Stomach (tissue), 9 donors: ENCODE results near the gene DNAH11. TPM values are rescaled to one million over a fixed set of nuclear protein-coding genes. Genes with fewer than 3 reads are reported as not detected.

ENCODE experiments used
- DNase-seq, 2 donors: peaks; one replicate each; pipeline versions ENCODE4 v3.0.0 to v3.0.0-alpha.2; 2013 to 2019
- H3K27ac ChIP-seq, 5 donors: fragments of 200-600 bp in 4 of 5; sonication (generic) in 4 of 5; one replicate each; pipeline ENCODE4 v1.5.1; 2013 to 2019; ENCODE audit warnings: mild to moderate bottlenecking in 1 of 5, moderate library complexity in 1 of 5
- H3K27me3 ChIP-seq, 3 donors: fragments of 200-600 bp; sonication (generic); one replicate each; pipeline ENCODE4 v1.5.1; 2017 to 2019; ENCODE audit warnings: mixed run types in 1 of 3
- H3K36me3 ChIP-seq, 4 donors: fragments of 200-600 bp; sonication (generic); 1 replicate in 3 of 4; 2 replicates in 1 of 4; pipeline ENCODE4 v1.5.1; 2016 to 2019
- H3K4me1 ChIP-seq, 4 donors: fragments of 200-600 bp; sonication (generic); one replicate each; pipeline ENCODE4 v1.5.1; 2016 to 2019
- H3K4me3 ChIP-seq, 4 donors: fragments of 200-600 bp; sonication (generic) in 3 of 4; one replicate each; pipeline ENCODE4 v1.5.1; 2016 to 2019; ENCODE audit warnings: mild to moderate bottlenecking in 1 of 4
- H3K9me3 ChIP-seq, 4 donors: fragments of 200-600 bp; sonication (generic); one replicate each; pipeline ENCODE4 v1.5.1; 2016 to 2019
- CTCF ChIP-seq, 7 experiments: fragments of 450-650 bp in 4 of 7; fragments of 200-600 bp in 3 of 7; sonication (generic) in 3 of 7; IDR thresholded peaks; one replicate each; pipeline ENCODE4 v1.5.1; 2016 to 2019; ENCODE audit warnings: antibody characterized with exemption in 7 of 7, control low read depth in 2 of 7, mild to moderate bottlenecking in 1 of 7
- EP300 ChIP-seq: sonication (generic); formaldehyde crosslinking; IDR thresholded peaks from one replicate; pipeline ENCODE4 v1.6.1; 2017; ENCODE audit warnings: antibody characterized with exemption
- POLR2A ChIP-seq, 4 donors: fragments of 450-650 bp; IDR thresholded peaks; one replicate each; pipeline ENCODE4 v1.6.1; 2016; ENCODE audit warnings: antibody characterized with exemption in 4 of 4, control low read depth in 2 of 4, mild to moderate bottlenecking in 1 of 4, moderate library complexity in 1 of 4
- POLR2AphosphoS5 ChIP-seq, 3 donors: sonication (generic); formaldehyde crosslinking; IDR thresholded peaks; one replicate each; pipeline ENCODE4 v1.6.1; 2016; ENCODE audit warnings: antibody characterized with exemption in 3 of 3
- WGBS, 5 donors: extraction: QIAGEN DNeasy Blood & Tissue Kit in 3 of 5; methylation state at CpG; one replicate each; pipeline versions ENCODE4 v1.1.5 to v1.1.7; 2013 to 2018; 5-methylcytosine and 5-hydroxymethylcytosine counted together
- intact Hi-C: fragments of 100-400 bp; cut with DNase I; formaldehyde crosslinking; loops from one replicate; pipeline ENCODE4 v1.15.1; 2023; ENCODE audit warnings: low total_unique reads
- polyA plus RNA-seq, 3 donors: library from polyadenylated mRNA; stranded (reverse); fragments of 200-250 nt; gene quantifications; one replicate each; pipeline ENCODE4 v1.2.3, GENCODE V29; 2013
- total RNA-seq, 5 donors: library from RNA; depleted of rRNA; stranded (reverse); fragments of >200 nt; gene quantifications; one replicate each; pipeline versions ENCODE4 v1.1.0 to v1.2.3, GENCODE V29; 2014 to 2016
- donor health status: healthy with polysubstance abuse.
- donor health status: Bipolar disorder and iron deficiency.
- donor health status: healthy.

The DNAH11 gene
- total and polyA plus RNA-seq, 8 donors = under 0.01 to 2.6 (median 0.45) TPM; not detected in 1

- Histone ChIP-seq H3K4me3 (no peak overlapping the region), H3K4me1 (peaks cover 0 to 12% (median 4%) of the 10 kb centered on the region in 4 donors), H3K36me3 (no peaks in the 10 kb centered on the region), H3K9me3 (peaks cover 0 to 12% (median 0%) of the 10 kb centered on the region in 4 donors), H3K27me3 (no peaks in the 10 kb centered on the region), H3K27ac (peak overlapping the region in 2 of 5 donors; percentile 14 to 55)
- WGBS, 5 donors = 64 to 77% (median 69%) methylated on average over 4 of the region's 4 CpGs
- no peak for DNase-seq
- TF ChIP-seq EP300 (no peak), CTCF (IDR thresholded peaks at IDR 0.05) (no peak), POLR2A (IDR thresholded peaks at IDR 0.05) (no peak), POLR2AphosphoS5 (IDR thresholded peaks at IDR 0.05) (no peak)
- intact Hi-C loops = no loop called here
Observed at GRCh38 chr7:21579341-21580072, 36.7 kb downstream of the DNAH11 start.

- no peaks in the 10 kb centered on the region for H3K27me3 ChIP-seq
- H3K9me3 ChIP-seq = peaks cover 0 to 12% (median 0%) of the 10 kb centered on the region in 4 donors
- WGBS, 5 donors = 15 to 26% (median 24%) methylated on average over 4 of the region's 4 CpGs
- H3K4me1 ChIP-seq = peaks cover 0 to 12% (median 4%) of the 10 kb centered on the region in 4 donors
- H3K36me3 ChIP-seq = no peaks in the 10 kb centered on the region
- intact Hi-C loops = no loop called here
- TF ChIP-seq POLR2AphosphoS5 (IDR thresholded peaks at IDR 0.05) (peak in 1 of 3 donors; percentile 14), CTCF (IDR thresholded peaks at IDR 0.05) (no peak), EP300 (no peak)
- DNase-seq = peak in 1 of 2 donors; percentile 35
- H3K4me3 ChIP-seq = no peak overlapping the region
- peak overlapping the region in 3 of 5 donors; percentile 14 to 63 (median 19) for H3K27ac ChIP-seq
Observed at GRCh38 chr7:21580073-21580521, 37.3 kb downstream of the DNAH11 start.

GRCh38 chr7:21585070-21585724, 42.4 kb downstream of the DNAH11 start:
- Histone ChIP-seq H3K4me1 (peaks cover 0 to 7% (median 2%) of the 10 kb centered on the region in 4 donors), H3K4me3 (no peak overlapping the region), H3K27me3 (no peaks in the 10 kb centered on the region), H3K36me3 (no peaks in the 10 kb centered on the region), H3K27ac (no peak overlapping the region), H3K9me3 (peaks cover 0 to 12% (median 0%) of the 10 kb centered on the region in 4 donors)
- intact Hi-C loops = no loop called here
- WGBS, 5 donors = 86 to 92% (median 90%) methylated on average over 6 of the region's 6 CpGs
- TF ChIP-seq POLR2AphosphoS5 (IDR thresholded peaks at IDR 0.05) (no peak), CTCF (IDR thresholded peaks at IDR 0.05) (no peak), EP300 (no peak), POLR2A (IDR thresholded peaks at IDR 0.05) (no peak)
- no peak for DNase-seq

- 62 to 69% (median 67%) methylated on average over 4 of the region's 4 CpGs for WGBS, 5 donors
- no peak overlapping the region for H3K4me3 ChIP-seq
- no peak for DNase-seq
- no peak for TF ChIP-seq EP300
- no peak for TF ChIP-seq POLR2A (IDR thresholded peaks at IDR 0.05)
- no peak for TF ChIP-seq CTCF (IDR thresholded peaks at IDR 0.05)
- TF ChIP-seq POLR2AphosphoS5 (IDR thresholded peaks at IDR 0.05) = no peak
- H3K36me3 ChIP-seq = no peaks in the 10 kb centered on the region
- no peaks in the 10 kb centered on the region for H3K4me1 ChIP-seq
- no peaks in the 10 kb centered on the region for H3K27me3 ChIP-seq
- intact Hi-C loops = no loop called here
- peaks cover 0 to 12% (median 0%) of the 10 kb centered on the region in 4 donors for H3K9me3 ChIP-seq
- H3K27ac ChIP-seq = no peak overlapping the region
Observed at GRCh38 chr7:21587139-21587784, 44.4 kb downstream of the DNAH11 start.
